Spinal cord (tissue), 10 donors: ENCODE data around the gene TMEM272. TPM values are rescaled to one million over a fixed set of nuclear protein-coding genes. Genes with fewer than 3 reads are reported as not detected.

Experiments
- DNase-seq, 6 donors: peaks; one replicate each; pipeline versions ENCODE4 v3.0.0 to v3.0.0-alpha.2; 2013 to 2015; ENCODE audit warnings: low spot score in 6 of 6, low read depth in 4 of 6
- H3K27ac ChIP-seq: one replicate; pipeline ENCODE4 v1.5.1; 2013; ENCODE audit warnings: low read depth, low read length, control low read depth
- H3K27me3 ChIP-seq: one replicate; pipeline ENCODE4 v1.6.1; 2013; ENCODE audit warnings: low read length; ENCODE audit not compliant: control insufficient read depth, insufficient read depth
- H3K36me3 ChIP-seq: one replicate; pipeline ENCODE4 v1.6.1; 2013; ENCODE audit warnings: low read length; ENCODE audit not compliant: control insufficient read depth, insufficient read depth
- H3K4me1 ChIP-seq: one replicate; pipeline ENCODE4 v1.6.1; 2013; ENCODE audit warnings: low read length; ENCODE audit not compliant: control insufficient read depth, insufficient read depth
- H3K4me3 ChIP-seq: one replicate; pipeline ENCODE4 v1.5.1; 2013; ENCODE audit warnings: low read depth, low read length, control low read depth
- H3K9me3 ChIP-seq: one replicate; pipeline ENCODE4 v1.6.1; 2013; ENCODE audit warnings: low read length; ENCODE audit not compliant: control insufficient read depth, insufficient read depth
- WGBS: methylation state at CpG from one replicate; pipeline ENCODE4 v1.1.5; 2013; ENCODE audit warnings: missing lambda C conversion rate; ENCODE audit not compliant: insufficient coverage; 5-methylcytosine and 5-hydroxymethylcytosine counted together
- long read RNA-seq, 4 donors: transcript quantifications; one replicate each; lab custom pipeline, GENCODE V29; 2026
- polyA plus RNA-seq, 2 donors: library from polyadenylated mRNA; unstranded; fragments of 120-200 nt; gene quantifications; one replicate each; pipeline ENCODE4 v1.2.1, GENCODE V29; 2013; ENCODE audit not compliant: insufficient read length in 2 of 2
- total RNA-seq, 2 donors: library from RNA; depleted of rRNA in 1 of 2; stranded (reverse); fragments of 120-200 nt in 1 of 2; fragments of >200 nt in 1 of 2; gene quantifications; one replicate each; pipeline versions ENCODE4 v1.2.3 to v1.2.4, GENCODE V29; 2013 to 2014
- donor health status: healthy.

TMEM272 gene, protein sequence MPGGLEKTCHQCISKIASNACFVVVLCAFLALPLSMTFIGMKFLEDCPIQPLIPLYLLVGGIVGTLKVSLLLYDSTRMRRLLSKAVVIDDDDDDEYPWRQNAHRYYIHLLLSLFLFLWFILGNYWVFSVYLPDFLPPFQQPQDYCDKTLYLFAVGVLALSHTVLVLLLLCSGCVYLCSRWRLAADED
- total RNA-seq (1 to 10 TPM in 1 of 2 donors, under 1 TPM in 1; 0.50 to 1.1 TPM), polyA plus RNA-seq (1 to 10 TPM; 1.3 to 2.2 TPM)
- long read RNA-seq, donor 1, full-length matches to known transcripts = 1 of 1 reads
- long read RNA-seq, donor 1, partial matches to known transcripts = 0 of 1 reads
- long read RNA-seq, donor 1, other reads (novel, unspliced or antisense) = 0 of 1 reads
- long read RNA-seq, donor 2 = 0 reads
- long read RNA-seq, donor 3 = 0 reads
- long read RNA-seq, donor 4 = 0 reads

GRCh38 chr13:51844862-51845573 lies at the start of gene TMEM272:
Gene TMEM272 (minus strand): TSS chr13:51845177. CDS start chr13:51838530, 6,647 bp downstream.
- DNase-seq = peak in 2 of 6 donors; percentile 63 to 64
- Histone ChIP-seq H3K27me3 (no peaks in the 10 kb centered on the region), H3K27ac (no peak within 1 kb of the TSS), H3K4me3 (peak within 1 kb of the TSS; percentile 19), H3K4me1 (peaks cover 8% of the 10 kb centered on the region), H3K36me3 (no peaks in the 10 kb centered on the region), H3K9me3 (no peaks in the 10 kb centered on the region)
- 39% methylated on average over 19 of the region's 20 CpGs for WGBS

DNA sequence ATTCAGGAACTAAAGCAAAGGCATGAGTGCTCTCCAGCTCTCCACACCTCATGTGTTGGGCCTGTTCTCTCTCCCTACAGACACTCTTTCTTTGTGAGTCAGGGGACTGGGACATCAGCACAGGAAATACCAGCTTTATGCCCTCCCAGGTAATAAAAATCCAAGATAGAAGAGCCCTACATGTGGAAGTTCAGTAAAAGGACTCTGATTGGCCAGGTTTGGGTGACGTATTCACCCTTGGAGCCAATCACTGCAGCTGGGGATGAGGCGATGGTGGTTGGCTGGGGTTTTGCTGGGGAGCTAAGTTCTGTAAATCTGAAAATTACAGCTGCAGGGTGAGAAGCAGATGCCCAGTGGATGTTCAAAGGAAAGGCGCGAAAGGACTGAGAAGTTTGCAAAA lies 49.3 kb upstream of the TMEM272 start:
- Histone ChIP-seq H3K4me1 (peaks cover 15% of the 10 kb centered on the region), H3K9me3 (no peaks in the 10 kb centered on the region), H3K27me3 (no peaks in the 10 kb centered on the region), H3K36me3 (no peaks in the 10 kb centered on the region), H3K27ac (no peak overlapping the region), H3K4me3 (no peak overlapping the region)
- WGBS = 100% methylated on average over 4 of the region's 4 CpGs
- DNase-seq = no peak

- no peaks in the 10 kb centered on the region for H3K36me3 ChIP-seq
- DNase-seq = no peak
- H3K4me3 ChIP-seq = no peak overlapping the region
- peaks cover 15% of the 10 kb centered on the region for H3K4me1 ChIP-seq
- H3K9me3 ChIP-seq = no peaks in the 10 kb centered on the region
- whole genome bisulfite sequencing = 77% methylated on average over 3 of the region's 3 CpGs
- H3K27me3 ChIP-seq = no peaks in the 10 kb centered on the region
- H3K27ac ChIP-seq = no peak overlapping the region
Observed at GRCh38 chr13:51892657-51893056, 47.7 kb upstream of the TMEM272 start.

DNA sequence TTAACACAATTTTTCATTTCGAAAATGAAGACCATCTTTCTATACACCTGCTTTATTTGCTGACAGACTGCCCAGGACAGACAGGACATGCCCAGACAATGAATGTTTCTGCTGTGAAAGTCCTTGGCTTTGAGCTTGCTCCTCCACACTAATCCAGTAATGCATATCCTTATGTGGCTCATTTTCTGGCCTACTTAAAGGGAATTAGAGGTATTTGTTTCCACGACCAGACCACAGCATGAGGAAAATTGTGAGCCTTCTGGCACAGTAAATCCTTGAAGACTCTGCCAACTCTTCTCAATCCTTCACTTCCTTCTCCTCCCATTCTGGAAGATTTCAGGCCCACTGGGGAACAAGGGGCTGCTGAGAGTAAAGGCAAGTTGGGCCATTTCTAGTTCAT lies 42.5 kb upstream of the TMEM272 start:
- Histone ChIP-seq H3K27ac (no peak overlapping the region), H3K27me3 (no peaks in the 10 kb centered on the region), H3K4me1 (no peaks in the 10 kb centered on the region), H3K36me3 (no peaks in the 10 kb centered on the region), H3K4me3 (no peak overlapping the region), H3K9me3 (peaks cover 2% of the 10 kb centered on the region)
- WGBS = 100% methylated on average over 1 of the region's 2 CpGs
- peak in 1 of 6 donors; percentile 42 for DNase-seq

DNA sequence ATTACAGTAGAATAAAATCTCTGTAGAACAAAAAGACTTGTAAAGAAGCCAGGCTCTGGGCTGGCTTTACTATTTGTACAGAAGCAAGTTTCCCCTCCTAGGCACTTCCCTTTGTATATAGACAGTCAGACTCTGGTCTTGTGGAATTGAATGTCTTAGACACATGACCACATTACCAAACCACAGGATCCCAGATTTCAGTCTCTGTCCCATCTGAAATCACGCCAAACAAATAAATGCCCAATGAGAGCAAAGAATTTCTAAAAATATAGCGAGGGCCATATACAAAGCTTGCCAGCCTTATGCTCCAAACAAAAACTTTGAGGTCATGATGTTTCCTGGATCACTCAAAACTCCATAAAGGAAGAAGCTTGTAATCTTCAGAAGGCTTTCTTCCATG lies 40.7 kb upstream of the TMEM272 start:
- no peak for DNase-seq
- no peak overlapping the region for H3K4me3 ChIP-seq
- H3K36me3 ChIP-seq = no peaks in the 10 kb centered on the region
- peaks cover 2% of the 10 kb centered on the region for H3K9me3 ChIP-seq
- WGBS = no CpG with 5 or more reads among the region's 2 CpGs
- H3K27me3 ChIP-seq = no peaks in the 10 kb centered on the region
- H3K27ac ChIP-seq = no peak overlapping the region
- H3K4me1 ChIP-seq = no peaks in the 10 kb centered on the region

GRCh38 chr13:51883226-51883600 lies 38.2 kb upstream of the TMEM272 start:
- H3K9me3 ChIP-seq = peaks cover 2% of the 10 kb centered on the region
- no peak for DNase-seq
- WGBS = 70% methylated on average over 5 of the region's 5 CpGs

GRCh38 chr13:51882570-51883225 lies 37.7 kb upstream of the TMEM272 start:
- H3K4me3 ChIP-seq = no peak overlapping the region
- DNase-seq = no peak
- WGBS = 97% methylated on average over 6 of the region's 6 CpGs
- peaks cover 2% of the 10 kb centered on the region for H3K9me3 ChIP-seq
- H3K27me3 ChIP-seq = no peaks in the 10 kb centered on the region
- H3K27ac ChIP-seq = no peak overlapping the region
- H3K4me1 ChIP-seq = no peaks in the 10 kb centered on the region
- H3K36me3 ChIP-seq = no peaks in the 10 kb centered on the region

More at GRCh38 chr13:51883226-51883600, 38.2 kb upstream of the TMEM272 start:
- no peak overlapping the region for H3K4me3 ChIP-seq
- no peaks in the 10 kb centered on the region for H3K27me3 ChIP-seq
- no peaks in the 10 kb centered on the region for H3K36me3 ChIP-seq
- H3K4me1 ChIP-seq = no peaks in the 10 kb centered on the region
- H3K27ac ChIP-seq = no peak overlapping the region

- Histone ChIP-seq H3K4me3 (no peak overlapping the region), H3K9me3 (peaks cover 2% of the 10 kb centered on the region), H3K27ac (no peak overlapping the region), H3K27me3 (no peaks in the 10 kb centered on the region), H3K4me1 (no peaks in the 10 kb centered on the region), H3K36me3 (no peaks in the 10 kb centered on the region)
- 100% methylated on average over 1 of the region's 1 CpG for WGBS
- DNase-seq = no peak
Observed at GRCh38 chr13:51881296-51881695, 36.3 kb upstream of the TMEM272 start.

- peaks cover 2% of the 10 kb centered on the region for H3K9me3 ChIP-seq
- WGBS = 85% methylated on average over 3 of the region's 4 CpGs
- DNase-seq = no peak
- H3K4me3 ChIP-seq = no peak overlapping the region
- no peak overlapping the region for H3K27ac ChIP-seq
- no peaks in the 10 kb centered on the region for H3K27me3 ChIP-seq
- peaks cover 11% of the 10 kb centered on the region for H3K4me1 ChIP-seq
- H3K36me3 ChIP-seq = no peaks in the 10 kb centered on the region
Observed at GRCh38 chr13:51879133-51879532, 34.2 kb upstream of the TMEM272 start.
